AG10803 (cell line): Measurements from ENCODE around the gene GBX1.

Experiments used
- DNase-seq: peaks from one replicate; pipeline ENCODE4 v3.0.0; 2010; ENCODE audit warnings: low read depth
- H3K4me3 ChIP-seq: 2 replicates; pipeline ENCODE4 v1.5.1; 2011; ENCODE audit warnings: mild to moderate bottlenecking, low read length, control low read depth
- TF ChIP-seq, protein P1 (sequence below): conservative IDR thresholded peaks from 2 replicates; pipeline ENCODE4 v1.5.1; 2011; ENCODE audit warnings: mild to moderate bottlenecking, low read length, control low read depth, inconsistent platforms

GBX1 gene

DNA sequence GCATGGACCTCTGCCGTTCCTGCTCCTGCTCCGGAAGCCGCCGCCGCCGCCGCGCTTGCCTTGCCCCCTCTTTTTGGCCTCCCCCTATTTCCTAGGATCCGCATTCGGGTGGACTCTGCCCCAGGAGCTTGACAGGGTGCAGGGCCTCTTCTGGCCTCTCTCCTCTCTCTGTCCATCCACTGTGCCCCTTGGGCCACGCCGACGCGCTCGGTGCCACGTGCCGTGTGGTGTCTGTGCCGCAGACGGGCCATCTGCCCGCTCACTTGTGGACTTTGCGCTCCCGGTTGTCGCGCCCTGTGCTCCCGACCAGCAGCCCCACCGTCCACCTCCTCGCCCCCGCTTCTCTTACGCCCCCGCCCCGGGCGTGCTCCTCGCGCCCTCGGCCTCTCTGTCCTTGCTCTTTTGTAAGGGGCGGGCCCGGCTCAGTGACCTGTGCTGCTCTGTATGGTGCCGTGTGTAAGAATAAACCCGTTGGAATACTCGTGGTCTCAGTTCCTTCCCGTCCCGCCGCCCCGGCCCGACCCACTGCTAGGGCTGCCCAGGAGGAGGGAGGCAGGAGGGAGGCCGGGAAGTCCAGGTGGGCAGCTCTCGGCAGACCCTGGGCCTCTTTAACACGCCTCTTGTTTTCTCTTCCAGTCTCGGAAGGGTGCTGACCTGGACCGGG, 44.2 kb downstream of the GBX1 start:
- no peak for DNase-seq
- H3K4me3 ChIP-seq = no peak overlapping the region
- TF ChIP-seq, protein P1, sequence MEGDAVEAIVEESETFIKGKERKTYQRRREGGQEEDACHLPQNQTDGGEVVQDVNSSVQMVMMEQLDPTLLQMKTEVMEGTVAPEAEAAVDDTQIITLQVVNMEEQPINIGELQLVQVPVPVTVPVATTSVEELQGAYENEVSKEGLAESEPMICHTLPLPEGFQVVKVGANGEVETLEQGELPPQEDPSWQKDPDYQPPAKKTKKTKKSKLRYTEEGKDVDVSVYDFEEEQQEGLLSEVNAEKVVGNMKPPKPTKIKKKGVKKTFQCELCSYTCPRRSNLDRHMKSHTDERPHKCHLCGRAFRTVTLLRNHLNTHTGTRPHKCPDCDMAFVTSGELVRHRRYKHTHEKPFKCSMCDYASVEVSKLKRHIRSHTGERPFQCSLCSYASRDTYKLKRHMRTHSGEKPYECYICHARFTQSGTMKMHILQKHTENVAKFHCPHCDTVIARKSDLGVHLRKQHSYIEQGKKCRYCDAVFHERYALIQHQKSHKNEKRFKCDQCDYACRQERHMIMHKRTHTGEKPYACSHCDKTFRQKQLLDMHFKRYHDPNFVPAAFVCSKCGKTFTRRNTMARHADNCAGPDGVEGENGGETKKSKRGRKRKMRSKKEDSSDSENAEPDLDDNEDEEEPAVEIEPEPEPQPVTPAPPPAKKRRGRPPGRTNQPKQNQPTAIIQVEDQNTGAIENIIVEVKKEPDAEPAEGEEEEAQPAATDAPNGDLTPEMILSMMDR = no peak

GRCh38 chr7:151122796-151123157, 44.7 kb downstream of the GBX1 start:
- DNase-seq = no peak
- TF ChIP-seq, protein P1 = no peak
- no peak overlapping the region for H3K4me3 ChIP-seq

DNA sequence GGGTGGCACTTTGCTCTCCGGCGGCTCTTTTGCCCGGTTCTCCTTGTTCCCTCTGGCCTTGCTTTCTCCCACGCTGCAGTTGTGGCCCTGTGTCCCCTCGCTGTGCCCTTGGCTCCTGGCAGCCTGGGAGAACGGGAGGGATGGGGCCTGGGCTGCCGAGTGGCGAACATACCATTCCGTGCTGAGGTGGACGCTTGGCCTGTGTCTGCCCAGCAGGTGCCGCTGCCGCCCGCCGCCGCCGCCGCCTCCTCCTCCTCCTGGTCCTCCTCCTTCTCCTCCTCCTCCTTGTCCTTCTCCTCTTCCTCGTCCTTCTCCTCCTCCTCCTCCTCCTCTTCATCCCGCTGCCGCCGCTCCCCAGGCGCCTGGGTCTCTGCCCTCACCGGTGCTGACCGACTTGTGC, 45.2 kb downstream of the GBX1 start:
- no peak for DNase-seq
- no peak overlapping the region for H3K4me3 ChIP-seq
- TF ChIP-seq, protein P1 = no peak

DNA sequence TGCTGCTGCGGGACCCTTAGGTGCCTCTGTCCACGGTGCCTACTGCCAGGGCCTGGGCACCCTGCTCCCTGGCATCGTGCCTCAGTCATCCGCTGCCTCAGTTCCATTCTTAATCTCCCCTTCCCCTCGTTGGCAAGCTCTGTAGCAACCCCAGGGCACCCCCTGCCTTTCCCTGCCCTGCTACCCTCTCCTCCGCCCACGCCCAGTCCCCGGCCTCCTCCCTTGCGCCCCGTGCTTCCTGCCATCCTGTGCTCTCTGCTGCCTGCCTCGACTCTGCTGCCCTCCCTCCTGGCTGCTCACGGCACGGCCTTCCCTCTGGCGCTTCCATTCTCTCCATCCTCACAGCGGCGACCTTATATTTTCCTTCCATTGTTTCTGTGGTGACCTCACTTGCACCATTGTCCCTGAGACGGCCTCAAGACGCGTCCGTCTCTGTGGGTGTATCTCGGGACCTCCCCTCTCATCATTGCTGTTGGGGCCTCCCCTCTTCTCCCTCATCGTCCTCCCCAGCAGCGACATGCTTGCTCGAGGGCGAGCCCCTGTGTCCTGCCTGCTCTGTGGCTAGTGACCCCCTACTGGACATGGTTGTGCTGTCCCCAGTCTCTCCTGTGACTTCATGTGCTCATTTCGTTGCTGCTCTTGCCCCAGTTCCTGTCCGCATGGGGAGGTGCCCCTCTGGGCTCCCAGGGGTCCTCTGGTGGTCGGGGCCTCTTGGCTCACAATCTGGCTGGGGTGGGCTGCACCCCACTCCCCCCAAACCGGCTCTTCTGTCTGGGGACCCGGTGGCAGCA, 45.9 kb downstream of the GBX1 start:
- no peak for DNase-seq
- H3K4me3 ChIP-seq = no peak overlapping the region
- TF ChIP-seq, protein P1 = no peak

- TF ChIP-seq, protein P1 = no peak
- DNase-seq = no peak
- no peak overlapping the region for H3K4me3 ChIP-seq
Measured at GRCh38 chr7:151120896-151121295, 46.6 kb downstream of the GBX1 start.

DNA sequence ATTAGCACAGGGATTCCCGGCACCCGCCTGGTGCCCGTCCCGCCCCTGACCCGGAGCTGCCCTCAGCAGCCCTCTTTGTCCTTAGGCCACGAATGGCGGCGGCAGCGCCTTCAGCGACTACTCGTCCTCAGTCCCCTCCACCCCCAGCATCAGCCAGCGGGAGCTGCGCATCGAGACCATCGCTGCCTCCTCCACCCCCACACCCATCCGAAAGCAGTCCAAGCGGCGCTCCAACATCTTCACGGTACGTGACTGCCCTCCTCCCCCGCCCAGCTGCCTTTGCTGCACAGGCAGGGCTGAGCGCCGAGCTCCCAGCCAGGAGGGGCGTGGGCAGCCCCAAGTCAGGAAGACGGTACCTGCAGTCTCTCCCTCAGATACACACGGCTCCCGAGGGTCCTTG, 47.6 kb downstream of the GBX1 start:
- H3K4me3 ChIP-seq = no peak overlapping the region
- TF ChIP-seq, protein P1 = no peak
- no peak for DNase-seq

DNA sequence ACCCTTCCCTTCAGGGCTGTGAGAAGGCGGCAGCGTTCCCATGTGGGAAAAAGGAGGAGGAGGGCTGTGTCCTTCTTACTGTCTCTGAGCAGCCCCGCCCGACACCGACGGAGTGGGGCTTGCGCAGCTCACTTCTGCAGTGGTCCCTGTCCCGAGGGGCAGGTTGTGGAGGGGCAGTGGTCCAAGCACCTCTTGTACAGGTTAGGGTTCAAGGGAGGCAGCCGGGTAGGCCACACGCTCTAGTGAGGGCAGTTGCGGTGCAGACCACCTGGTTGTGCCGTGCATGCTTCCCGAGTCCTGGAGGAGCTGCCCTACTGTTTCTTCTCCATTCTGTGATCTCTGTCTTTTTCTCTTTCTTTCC, 48.5 kb downstream of the GBX1 start:
- no peak overlapping the region for H3K4me3 ChIP-seq
- TF ChIP-seq, protein P1 = no peak
- no peak for DNase-seq
